ENCODE data around the gene OTP. TPM values are rescaled to one million over a fixed set of nuclear protein-coding genes. Genes with fewer than 3 reads are reported as not detected.

The OTP gene
- total RNA-seq, 1 donor from 2014 or later = 0.17 TPM

- no peak overlapping the region for H3K27ac Mint-ChIP-seq (ENCODE audit: unreplicated experiment)
- H3K27me3 Mint-ChIP-seq (ENCODE audit: unreplicated experiment) = peaks cover 57% of the 10 kb centered on the region
- peaks cover 26% of the 10 kb centered on the region for H3K4me1 Mint-ChIP-seq (ENCODE audit: low read depth, unreplicated experiment)
- DNase-seq = peak; percentile 31
- peaks cover 5% of the 10 kb centered on the region for H3K36me3 Mint-ChIP-seq (ENCODE audit: unreplicated experiment)
- H3K9me3 Mint-ChIP-seq (ENCODE audit: unreplicated experiment) = peaks cover 36% of the 10 kb centered on the region
- peak overlapping the region; percentile 84 for H3K4me3 Mint-ChIP-seq (ENCODE audit: unreplicated experiment)
- TF ChIP-seq, protein P1, sequence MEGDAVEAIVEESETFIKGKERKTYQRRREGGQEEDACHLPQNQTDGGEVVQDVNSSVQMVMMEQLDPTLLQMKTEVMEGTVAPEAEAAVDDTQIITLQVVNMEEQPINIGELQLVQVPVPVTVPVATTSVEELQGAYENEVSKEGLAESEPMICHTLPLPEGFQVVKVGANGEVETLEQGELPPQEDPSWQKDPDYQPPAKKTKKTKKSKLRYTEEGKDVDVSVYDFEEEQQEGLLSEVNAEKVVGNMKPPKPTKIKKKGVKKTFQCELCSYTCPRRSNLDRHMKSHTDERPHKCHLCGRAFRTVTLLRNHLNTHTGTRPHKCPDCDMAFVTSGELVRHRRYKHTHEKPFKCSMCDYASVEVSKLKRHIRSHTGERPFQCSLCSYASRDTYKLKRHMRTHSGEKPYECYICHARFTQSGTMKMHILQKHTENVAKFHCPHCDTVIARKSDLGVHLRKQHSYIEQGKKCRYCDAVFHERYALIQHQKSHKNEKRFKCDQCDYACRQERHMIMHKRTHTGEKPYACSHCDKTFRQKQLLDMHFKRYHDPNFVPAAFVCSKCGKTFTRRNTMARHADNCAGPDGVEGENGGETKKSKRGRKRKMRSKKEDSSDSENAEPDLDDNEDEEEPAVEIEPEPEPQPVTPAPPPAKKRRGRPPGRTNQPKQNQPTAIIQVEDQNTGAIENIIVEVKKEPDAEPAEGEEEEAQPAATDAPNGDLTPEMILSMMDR (IDR thresholded peaks at IDR 0.05; ENCODE audit: partially characterized antibody, unreplicated experiment) = no peak
Observed at GRCh38 chr5:77640589-77641396, 2.3 kb upstream of the OTP start.

- peak; percentile 83 for DNase-seq
- peaks cover 5% of the 10 kb centered on the region for H3K36me3 Mint-ChIP-seq (ENCODE audit: unreplicated experiment)
- TF ChIP-seq, protein P1 (IDR thresholded peaks at IDR 0.05; ENCODE audit: partially characterized antibody, unreplicated experiment) = no peak
- H3K4me1 Mint-ChIP-seq (ENCODE audit: low read depth, unreplicated experiment) = peaks cover 26% of the 10 kb centered on the region
- H3K27ac Mint-ChIP-seq (ENCODE audit: unreplicated experiment) = peak overlapping the region; percentile 39
- H3K27me3 Mint-ChIP-seq (ENCODE audit: unreplicated experiment) = peaks cover 49% of the 10 kb centered on the region
- H3K9me3 Mint-ChIP-seq (ENCODE audit: unreplicated experiment) = peaks cover 37% of the 10 kb centered on the region
- H3K4me3 Mint-ChIP-seq (ENCODE audit: unreplicated experiment) = peak overlapping the region; percentile 80
Observed at GRCh38 chr5:77638763-77639671, 504 bp upstream of the OTP start.

- Mint-ChIP-seq H3K27me3 (ENCODE audit: unreplicated experiment) (peaks cover 46% of the 10 kb centered on the region), H3K27ac (ENCODE audit: unreplicated experiment) (no peak overlapping the region), H3K4me3 (ENCODE audit: unreplicated experiment) (peak overlapping the region; percentile 74), H3K9me3 (ENCODE audit: unreplicated experiment) (peaks cover 37% of the 10 kb centered on the region), H3K36me3 (ENCODE audit: unreplicated experiment) (peaks cover 5% of the 10 kb centered on the region), H3K4me1 (ENCODE audit: low read depth, unreplicated experiment) (peaks cover 25% of the 10 kb centered on the region)
- DNase-seq = no peak
- TF ChIP-seq, protein P1 (IDR thresholded peaks at IDR 0.05; ENCODE audit: partially characterized antibody, unreplicated experiment) = no peak
Observed at GRCh38 chr5:77637170-77637997, 1.1 kb downstream of the OTP start.

GRCh38 chr5:77636641-77637169 lies 1.8 kb downstream of the OTP start:
- Mint-ChIP-seq H3K27me3 (ENCODE audit: unreplicated experiment) (peaks cover 42% of the 10 kb centered on the region), H3K27ac (ENCODE audit: unreplicated experiment) (no peak overlapping the region), H3K4me1 (ENCODE audit: low read depth, unreplicated experiment) (peaks cover 25% of the 10 kb centered on the region), H3K9me3 (ENCODE audit: unreplicated experiment) (peaks cover 32% of the 10 kb centered on the region), H3K4me3 (ENCODE audit: unreplicated experiment) (peak overlapping the region; percentile 78), H3K36me3 (ENCODE audit: unreplicated experiment) (peaks cover 5% of the 10 kb centered on the region)
- DNase-seq = peak; percentile 41
- TF ChIP-seq, protein P1 (IDR thresholded peaks at IDR 0.05; ENCODE audit: partially characterized antibody, unreplicated experiment) = no peak

All from glutamatergic neuron (in vitro differentiated cells).